Ecto neural progenitor cell (in vitro differentiated cells): ENCODE measurements around the gene GRM1.

Experiments used
- DNase-seq: peaks from one replicate; pipeline ENCODE4 v3.0.0-alpha.2; 2018; ENCODE audit warnings: low spot score

Gene GRM1

DNA sequence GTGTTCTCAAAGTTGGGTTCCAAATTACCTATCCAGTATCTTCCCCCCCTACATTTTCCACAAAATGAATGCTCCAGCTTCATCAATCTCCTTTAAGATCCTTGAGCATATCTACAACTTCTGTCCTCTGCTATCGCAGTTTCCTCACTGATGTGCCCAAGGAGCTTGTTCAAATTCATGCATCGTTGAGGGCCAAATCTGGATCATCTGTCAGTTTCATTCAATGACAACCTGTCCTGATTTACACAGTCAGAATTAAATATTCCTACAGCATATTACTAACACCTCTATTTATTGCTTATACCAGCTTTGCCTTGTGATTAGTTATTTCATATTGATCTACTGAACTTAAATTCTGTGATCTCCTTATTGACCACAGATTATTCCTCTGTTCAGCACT is 68.7 kb downstream of the GRM1 start:
- DNase-seq: no peak

DNA sequence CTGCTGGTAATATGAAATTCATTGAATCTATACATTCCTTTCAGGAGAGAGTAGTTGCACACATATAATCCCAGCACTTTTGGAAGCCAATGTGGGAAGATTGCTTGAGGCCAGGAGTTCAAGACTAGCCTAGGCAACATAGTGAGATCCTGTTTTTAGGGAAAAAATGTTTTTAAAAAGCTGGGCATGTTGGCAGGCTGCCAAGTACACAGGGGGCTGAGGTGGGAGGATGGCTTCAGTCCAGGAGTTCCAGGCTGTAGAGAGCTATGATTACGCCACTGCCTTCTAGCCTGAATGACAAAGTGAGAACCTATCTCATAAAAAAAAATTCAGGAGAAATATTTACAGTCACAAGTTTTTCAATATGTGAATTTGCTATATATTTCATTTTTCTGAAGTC is 71.9 kb downstream of the GRM1 start:
- DNase-seq: no peak

DNA sequence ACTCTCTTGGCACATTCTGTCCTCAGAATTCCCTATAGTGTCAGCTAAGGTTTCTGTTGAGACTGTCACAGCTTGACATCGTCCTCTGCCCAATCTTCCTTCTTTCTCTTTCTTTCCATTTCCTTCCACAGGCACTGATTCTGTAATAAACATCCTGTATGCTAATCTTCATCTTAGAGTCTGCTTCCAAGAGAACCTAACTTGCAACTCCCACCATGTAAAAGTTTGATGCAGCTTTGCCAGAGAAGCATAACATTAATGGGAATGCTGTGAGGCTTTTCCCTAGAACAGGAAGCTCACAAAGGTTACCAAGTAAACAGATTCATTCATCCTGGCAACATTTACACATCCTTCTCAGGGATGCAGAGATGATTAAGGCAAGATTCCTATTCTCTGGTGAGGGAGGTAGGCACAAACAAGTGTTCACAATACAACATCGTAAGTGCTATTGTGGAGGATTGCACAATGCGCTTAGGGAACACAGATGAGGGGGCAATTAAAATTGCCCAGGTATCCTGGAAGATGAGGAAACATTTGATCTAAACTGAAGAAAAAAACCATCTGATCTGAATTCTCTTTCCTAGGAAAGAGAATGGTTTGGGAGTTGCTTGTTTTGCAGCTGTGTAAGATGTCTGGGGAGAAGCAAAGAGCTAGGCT is 74.7 kb downstream of the GRM1 start:
- DNase-seq: no peak

DNA sequence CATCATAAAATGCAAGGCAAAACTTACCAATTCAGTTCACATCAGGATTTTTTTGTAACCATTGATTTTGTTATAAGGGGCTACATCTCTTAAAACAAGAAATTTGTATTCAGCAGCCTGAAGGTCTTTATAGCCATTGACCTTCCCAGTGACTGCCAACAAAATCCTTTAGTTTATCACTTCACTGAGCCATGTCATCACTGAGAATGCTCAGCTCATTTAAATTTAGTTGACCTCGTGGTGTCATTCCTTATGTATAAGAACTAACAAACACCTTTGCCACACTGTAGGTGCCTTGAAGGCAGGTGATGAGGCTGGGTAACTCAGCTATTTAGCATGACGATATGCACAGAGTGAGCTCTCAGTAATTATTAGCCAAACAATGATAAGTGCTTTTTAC is 77.7 kb downstream of the GRM1 start:
- no peak for DNase-seq

DNA sequence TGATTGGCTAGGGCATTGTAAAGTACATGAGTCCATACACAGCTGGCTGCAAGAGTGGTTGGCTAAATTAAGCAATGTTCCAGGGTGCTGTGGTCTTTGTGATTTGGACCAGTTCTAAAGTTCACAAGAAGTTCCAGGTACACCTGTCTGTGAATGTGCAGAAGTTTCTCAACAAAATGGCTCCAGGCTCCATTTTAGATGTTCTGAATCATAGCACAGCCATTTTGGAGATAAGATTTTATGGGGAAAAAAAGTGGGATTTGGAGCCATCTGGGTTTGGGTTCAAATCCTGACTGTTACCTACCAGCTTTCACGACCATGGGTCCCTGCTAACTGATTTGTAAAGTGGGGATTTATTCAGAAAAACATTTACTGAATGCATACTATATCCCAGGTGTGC is 82.1 kb downstream of the GRM1 start:
- DNase-seq: no peak

DNA sequence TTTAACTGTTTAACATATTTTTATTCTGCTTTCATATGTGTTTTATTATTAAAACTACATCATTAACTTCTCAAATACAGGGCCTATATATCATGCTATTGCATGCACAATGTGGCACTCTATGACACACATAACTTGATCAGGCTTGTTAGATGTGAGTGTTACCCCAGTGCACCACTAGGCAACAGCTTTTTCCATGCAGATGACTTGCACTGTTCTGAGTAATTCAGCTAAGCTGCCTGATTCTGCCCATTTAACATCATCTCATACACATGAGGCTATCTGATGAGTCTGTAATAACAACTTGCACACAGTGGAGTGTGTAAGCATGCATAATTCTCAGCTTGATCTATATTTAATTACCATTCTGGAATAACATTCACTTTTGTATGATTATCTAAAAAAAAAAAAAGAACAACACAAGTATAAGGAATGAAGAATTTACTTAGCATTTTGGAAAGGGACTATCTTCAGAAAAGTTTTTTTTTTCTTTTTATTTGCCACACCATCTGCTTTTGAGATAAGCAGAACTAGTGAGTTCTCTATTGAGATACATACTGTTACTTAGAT is 83.1 kb downstream of the GRM1 start:
- DNase-seq: no peak

DNA sequence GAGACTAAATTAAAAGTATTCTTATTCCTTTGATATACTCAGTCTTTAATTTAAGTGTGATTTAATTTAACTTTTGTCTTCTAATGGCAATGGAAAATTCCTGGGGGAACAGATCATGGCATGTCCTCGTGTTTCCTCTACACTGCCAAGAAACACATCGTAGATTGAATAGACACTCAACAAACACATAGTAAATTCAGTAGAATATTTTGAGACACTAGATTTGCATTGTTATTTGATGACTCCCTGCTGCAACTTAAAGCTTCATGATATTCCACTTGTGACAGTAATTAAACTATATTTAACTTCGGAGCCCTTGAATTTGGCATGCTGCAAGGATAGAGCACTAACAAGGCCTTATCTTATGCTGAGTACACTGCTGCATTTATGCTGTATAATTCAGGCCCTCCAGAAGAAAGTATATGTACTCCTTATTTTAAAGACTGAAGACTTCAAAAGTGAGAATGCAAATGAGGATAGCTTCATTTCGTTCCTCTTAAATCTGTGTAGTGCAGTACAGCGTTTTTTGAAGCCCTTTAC is 84.3 kb downstream of the GRM1 start:
- no peak for DNase-seq

DNA sequence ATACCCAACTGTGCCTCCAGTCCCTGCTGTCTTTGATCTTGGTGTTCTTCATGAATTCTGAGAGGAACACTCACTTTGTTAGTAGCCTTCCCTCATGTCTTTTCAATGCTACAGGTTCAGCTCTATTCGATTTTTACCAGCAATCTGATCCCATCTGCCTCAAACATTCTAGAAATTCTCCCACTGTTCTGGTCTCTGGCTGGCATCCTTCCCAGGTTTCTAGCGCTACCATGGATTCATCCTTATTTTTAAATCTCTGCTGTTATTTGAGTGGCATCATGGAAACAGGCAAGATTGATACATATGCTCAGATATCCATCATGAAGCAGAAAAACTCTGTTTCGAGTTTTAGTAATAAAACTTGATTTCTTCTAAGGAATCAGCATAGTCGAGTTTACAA is 94.8 kb downstream of the GRM1 start:
- no peak for DNase-seq

DNA sequence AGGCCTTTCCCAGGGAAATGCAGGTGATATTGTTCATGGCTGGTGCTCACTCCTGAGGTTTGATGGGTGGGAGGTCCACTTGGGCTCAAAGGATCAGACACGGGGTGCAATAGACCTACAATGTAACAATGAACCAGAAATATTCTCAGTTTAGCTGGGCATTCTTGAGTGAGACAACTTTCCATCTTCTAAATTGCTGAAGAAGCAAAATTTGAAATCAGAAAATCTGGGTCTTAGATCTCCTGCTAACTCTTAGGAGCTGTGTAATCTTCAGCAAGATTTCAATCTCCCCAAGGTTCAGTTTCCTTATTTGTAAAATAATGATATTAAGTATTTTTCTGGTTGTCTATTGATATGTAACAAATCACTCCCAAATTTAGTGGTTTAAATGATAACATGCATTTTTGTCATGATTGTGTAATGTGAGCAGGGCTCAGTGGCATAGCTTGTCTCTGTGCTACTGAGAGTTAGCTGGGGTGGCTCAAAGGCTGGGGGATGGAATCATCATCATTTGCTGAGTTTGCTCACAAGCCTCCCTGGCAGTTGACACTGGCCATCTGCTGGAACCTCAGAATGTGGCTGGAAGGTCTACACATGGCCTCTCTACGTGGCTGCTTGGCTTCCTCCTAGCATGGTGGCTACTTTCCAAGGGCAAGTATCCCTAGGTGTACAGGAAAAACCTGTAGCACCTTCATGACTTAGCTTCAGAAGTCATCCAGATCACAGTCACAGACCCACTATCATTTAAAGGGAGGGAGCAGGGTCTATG is 98.8 kb downstream of the GRM1 start:
- no peak for DNase-seq

DNA sequence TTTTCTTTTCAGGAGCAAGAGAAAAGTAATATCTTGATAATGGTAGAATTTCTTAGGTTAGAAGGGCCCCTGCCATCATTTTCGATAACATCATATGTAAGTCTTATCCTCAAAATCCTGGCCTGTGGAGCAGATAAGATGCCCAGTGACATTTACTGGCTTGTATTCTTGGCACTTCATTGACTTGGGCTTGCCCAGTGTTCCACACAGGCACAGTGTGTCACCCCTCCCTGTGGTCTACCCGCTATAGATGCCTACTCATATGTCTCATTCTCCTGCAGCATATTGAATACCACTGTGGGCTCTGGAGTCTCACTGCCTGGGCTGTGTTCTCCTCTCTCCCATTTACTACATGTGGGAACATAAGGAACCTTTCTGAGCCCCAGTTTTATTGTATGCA is 105.0 kb downstream of the GRM1 start:
- DNase-seq: no peak

DNA sequence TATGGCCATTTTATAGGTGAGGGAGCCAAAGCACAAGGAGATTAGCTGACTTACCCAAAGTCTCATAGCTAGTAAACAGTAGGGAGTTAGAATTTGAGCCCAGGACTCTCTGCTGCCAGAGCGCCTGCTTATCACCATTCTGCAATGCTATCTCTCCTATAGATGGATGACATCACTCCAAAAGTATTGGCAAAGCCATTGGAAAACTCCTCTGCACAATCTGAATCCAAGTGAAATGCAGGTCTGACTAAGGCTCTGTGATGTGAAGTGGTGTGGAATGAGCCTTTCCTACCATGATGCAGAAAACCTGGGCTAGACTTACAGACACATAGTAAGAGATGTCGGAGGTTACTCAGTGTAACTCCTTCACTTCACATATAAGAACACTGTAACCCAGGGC is 106.3 kb downstream of the GRM1 start:
- no peak for DNase-seq

DNA sequence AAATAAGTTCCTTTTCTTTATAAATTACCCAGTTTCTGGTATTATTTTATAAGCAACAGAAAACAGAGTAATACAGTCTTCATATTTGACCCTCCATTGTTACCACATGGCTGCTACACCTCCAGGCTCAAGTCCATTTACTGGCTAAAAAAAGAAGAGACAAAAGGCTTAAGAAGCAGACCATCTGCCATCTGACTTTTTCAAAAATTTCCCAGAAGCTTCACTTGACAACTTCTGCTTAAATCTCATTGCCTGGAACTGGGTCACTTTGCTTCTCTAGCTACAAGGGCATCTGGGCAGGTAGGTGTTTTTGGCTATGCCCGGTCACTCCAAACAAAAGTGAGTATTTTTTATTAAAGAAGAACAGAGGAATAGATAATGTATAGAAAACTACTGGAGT is 118.0 kb downstream of the GRM1 start:
- DNase-seq: no peak

DNA sequence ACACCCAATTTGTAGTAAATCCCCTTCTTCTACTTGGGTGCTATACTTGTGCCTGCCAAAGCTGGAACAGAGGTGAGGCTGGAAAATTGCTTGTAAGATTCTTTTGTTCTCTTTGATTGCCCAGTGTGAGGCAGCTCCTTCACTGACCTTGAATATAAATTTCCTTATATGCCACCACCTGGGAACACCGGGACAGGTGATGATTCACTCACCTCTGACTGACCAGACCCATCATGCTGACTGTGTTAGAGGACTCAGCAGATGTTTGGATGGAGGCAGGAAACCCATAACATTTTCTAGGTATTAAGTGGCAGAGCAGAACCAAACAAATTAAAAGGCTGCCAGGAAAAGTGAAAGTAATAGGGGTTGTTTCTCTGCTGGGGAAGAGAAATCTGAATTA is 120.9 kb downstream of the GRM1 start:
- DNase-seq: no peak

DNA sequence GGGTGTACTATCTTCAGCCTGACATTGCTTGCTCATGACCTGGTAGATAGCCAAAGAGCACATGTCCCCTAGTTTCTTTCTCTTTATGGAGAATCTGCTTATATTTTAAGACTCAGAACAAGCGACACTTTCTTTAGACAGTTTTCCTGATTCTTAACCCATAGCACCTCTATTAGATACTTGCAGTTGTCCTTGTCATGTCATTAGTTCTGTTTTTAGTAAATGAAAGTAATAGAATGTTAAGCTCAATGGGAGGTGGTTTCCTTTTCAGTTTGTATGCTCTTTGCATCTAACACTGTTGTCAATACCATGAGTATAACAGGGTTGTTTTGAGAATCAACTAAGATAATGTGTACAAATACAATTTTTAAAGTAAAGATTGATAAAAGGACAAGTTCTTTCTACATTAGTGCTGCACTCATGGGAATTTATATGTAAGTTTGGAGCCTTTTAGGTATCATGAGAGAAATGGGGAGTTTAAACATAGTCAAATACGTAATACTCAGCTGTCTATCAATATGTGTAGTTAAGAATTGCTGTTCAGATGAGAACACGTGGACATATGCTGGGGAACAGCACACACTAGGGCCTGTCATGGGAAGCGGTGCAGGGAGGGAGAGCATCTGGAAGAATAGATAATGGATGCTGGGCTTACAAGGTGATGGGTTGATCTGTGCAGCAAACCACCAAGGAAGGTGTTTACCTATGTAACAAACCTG is 124.3 kb downstream of the GRM1 start:
- no peak for DNase-seq

DNA sequence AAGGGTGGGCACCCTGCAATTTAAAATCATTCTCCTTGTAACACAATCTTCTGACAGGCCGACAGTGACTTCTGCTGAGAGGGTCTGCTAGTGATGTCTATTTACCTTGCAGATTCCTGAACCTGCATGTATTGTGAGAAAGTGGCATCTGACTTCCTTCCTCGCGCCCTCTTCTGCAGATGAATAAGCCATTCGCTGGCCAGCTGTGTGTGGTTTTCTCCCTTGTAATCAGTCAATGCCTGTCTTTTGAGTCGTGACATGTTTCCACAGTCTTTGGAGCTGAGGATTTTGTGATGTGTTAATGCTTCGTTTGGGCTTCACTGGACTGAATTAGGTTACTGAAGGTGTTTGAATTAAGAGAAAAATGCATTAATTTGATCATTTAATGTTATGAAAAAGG is 125.3 kb downstream of the GRM1 start:
- DNase-seq: no peak

DNA sequence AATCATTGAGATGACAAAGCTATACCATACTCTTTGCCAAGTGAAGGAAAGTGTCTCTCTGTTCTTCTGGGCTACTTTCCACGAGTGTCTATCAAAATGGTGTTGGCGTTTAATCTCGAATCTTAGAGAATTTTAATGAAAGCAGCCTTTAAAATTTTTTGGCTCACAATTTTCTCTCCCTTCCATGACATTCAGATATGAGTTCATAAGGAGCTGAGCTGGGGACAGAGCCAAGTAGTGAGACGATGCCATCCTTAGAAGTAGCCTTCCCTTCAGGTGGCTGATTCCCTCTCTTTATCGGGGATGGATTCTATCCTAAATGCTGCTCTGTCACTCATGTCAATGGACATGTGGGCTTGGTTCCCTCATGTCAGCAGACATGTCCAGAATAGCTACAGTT is 132.8 kb downstream of the GRM1 start:
- DNase-seq: no peak

DNA sequence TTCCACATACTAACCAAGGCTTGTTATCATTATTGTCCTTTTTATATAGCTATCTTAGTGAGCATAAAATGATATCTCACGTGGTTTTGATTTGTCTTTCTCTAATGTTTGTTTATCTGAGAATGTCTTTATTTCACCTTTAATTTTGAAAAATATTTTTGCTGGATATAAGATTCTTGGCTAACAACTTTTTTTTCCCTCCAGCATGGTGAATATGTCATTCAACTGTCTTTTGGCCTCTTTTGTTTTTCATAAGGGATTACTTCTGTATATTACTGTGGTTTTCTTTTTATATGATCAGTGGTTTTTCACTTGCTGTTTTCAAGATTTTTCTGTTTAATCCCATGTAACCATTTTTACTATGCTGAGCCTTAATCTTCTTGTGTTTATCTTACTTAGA is 141.0 kb downstream of the GRM1 start:
- no peak for DNase-seq

DNA sequence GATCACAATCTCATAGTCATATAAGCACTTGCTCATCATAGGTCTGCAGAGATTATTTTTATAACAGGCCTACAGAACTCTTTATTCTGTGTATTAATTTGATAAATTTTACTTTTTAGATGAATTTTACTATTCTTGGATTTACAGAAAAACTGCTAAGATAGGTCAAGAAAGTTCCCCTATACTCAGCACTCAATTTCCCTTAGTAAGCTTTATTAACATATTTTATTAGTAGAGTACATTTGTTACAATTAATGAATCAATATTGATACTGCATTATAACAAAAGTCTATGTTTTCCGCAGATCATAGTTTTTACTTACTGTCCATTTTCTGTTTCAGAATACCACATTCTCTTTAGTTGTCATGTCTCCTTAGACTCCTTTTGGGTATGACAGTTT is 148.9 kb downstream of the GRM1 start:
- no peak for DNase-seq

DNA sequence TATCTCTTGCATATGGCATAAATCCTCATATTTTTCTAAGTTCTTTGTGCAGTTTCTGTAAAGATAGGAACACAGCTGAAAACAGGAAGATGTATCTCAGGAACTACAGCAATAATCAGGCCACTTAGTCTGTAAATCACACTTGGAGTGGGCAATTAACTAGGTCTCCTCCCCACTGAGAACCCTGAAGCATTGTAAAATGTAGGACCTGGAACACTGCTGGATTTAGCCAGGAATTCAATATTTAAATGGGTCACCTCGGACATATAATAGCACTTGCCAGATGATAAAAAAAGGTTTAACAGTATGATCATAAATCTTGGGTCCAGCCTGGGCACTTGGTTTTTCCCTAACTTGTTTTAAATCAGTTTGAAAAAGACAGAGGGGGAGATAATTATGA is 155.0 kb downstream of the GRM1 start:
- DNase-seq: no peak

DNA sequence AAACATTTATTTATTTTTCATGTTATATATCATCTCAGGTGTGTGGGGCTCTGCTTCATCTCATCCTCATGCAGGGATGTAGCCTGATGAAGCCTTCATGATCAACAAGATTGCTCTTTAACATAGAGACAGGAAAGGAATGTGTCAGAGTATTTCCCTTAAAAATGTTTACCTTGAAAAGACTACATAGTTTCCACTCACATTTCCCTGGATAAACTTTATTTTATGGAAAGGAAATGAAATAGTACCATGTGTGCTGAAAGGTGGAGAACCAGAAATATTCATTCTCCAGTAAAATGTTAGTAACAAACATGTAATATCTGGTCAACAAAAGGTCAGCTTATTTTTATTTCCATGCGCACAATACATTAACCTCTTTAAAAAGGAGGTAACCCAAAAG is 155.8 kb downstream of the GRM1 start:
- DNase-seq: no peak

DNA sequence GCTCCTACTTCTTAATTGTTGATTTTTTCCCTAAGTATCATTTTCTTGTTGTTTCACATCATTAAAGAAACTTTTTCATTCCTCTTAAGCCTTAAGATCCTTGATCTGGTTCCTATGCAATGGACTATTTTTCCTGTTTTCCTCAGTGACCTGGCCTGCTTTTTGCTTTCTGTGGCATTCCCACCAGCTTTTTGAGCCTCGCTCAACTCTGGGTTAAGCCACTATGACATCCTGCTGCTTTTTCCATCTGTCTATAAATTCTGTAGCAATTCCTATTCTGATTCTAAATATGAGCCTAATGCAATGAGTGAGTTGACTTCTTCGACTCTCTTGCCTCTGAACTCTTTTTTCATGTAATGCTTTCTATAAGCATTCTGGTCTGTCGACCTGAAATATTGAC is 160.3 kb downstream of the GRM1 start:
- DNase-seq: no peak

DNA sequence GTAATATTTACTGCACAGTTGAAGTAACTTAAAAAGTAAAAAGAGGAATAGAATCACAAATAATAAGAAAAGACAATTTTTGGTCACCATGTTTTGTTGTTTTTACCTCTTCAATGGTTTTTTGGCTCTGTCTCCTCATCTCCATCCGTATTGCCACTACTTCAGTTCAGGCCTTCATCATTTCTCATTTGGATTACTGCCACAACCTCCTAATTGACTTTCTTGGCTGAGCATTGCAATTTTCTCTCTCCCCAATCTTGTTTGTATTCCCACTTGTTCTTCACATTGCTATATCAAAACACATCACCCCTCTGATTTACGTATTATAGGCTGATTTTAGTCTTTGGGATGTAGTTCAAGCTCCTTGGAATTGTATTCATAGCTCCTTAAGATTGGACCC is 161.7 kb downstream of the GRM1 start:
- DNase-seq: no peak

DNA sequence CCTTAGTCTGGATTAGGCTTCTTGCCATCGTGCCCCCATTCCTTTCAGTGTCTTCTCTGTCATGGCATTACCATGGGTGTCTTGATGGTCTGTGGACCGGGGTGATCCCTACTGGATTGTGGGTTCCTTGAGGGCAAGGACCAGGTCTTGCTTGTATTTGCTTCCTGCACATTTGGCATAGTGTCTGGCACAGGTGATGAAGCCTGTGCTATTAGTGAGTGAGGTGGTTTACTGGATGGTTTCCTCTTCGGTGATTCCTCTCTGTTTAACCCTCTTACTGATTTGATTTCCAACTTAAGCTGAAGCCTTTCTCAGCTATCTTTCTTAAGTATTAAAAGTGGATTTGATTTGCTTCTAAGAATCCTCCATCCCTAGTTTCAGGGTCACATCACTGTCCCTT is 162.3 kb downstream of the GRM1 start:
- DNase-seq: no peak
